Karpas-422 (cell line): Measurements from ENCODE around the gene NEGR1. TPM values are rescaled to one million over a fixed set of nuclear protein-coding genes. Genes with fewer than 3 reads are reported as not detected.

ENCODE experiments used
- DNase-seq: peaks from one replicate; pipeline ENCODE4 v3.0.0-alpha.2; 2015
- H2AFZ ChIP-seq: fragments of 200-600 bp; sonication (generic); 2 replicates; pipeline ENCODE4 v1.6.1; 2014; ENCODE audit warnings: antibody characterized with exemption, low read length, mixed read lengths
- H3K27ac ChIP-seq: fragments of 200-600 bp; sonication (generic); 2 replicates; pipeline ENCODE4 v1.5.1; 2014; ENCODE audit warnings: mild to moderate bottlenecking, low read length, moderate library complexity
- H3K27me3 ChIP-seq: fragments of 200-600 bp; sonication (generic); 2 replicates; pipeline ENCODE4 v1.6.1; 2014; ENCODE audit warnings: low read length, mixed read lengths
- H3K36me3 ChIP-seq: fragments of 200-600 bp; sonication (generic); 2 replicates; pipeline ENCODE4 v1.6.1; 2014; ENCODE audit warnings: low read length, mixed read lengths; ENCODE audit not compliant: insufficient read depth
- H3K4me1 ChIP-seq: fragments of 200-600 bp; sonication (generic); 2 replicates; pipeline ENCODE4 v1.6.1; 2014; ENCODE audit warnings: mild to moderate bottlenecking, low read length, mixed read lengths
- H3K4me2 ChIP-seq: fragments of 200-600 bp; sonication (generic); 2 replicates; pipeline ENCODE4 v1.6.1; 2014; ENCODE audit warnings: low read length, low read depth, mild to moderate bottlenecking; ENCODE audit not compliant: poor library complexity, severe bottlenecking
- H3K4me3 ChIP-seq: fragments of 200-600 bp; sonication (generic); 2 replicates; pipeline ENCODE4 v1.5.1; 2014; ENCODE audit warnings: mild to moderate bottlenecking, antibody characterized with exemption, low read length, mixed read lengths
- H3K79me2 ChIP-seq: fragments of 200-600 bp; sonication (generic); 2 replicates; pipeline ENCODE4 v1.6.1; 2014; ENCODE audit warnings: mild to moderate bottlenecking, low read length, mixed read lengths
- H3K9ac ChIP-seq: fragments of 200-600 bp; sonication (generic); 2 replicates; pipeline ENCODE4 v1.6.0; 2014; ENCODE audit warnings: low read length
- H3K9me2 ChIP-seq: fragments of 200-600 bp; sonication (generic), shearing (Covaris generic); replicated peaks from 2 replicates; pipeline ENCODE4 v1.6.0; 2014; ENCODE audit warnings: mild to moderate bottlenecking, low read length, moderate library complexity; ENCODE audit not compliant: insufficient read depth
- H3K9me3 ChIP-seq: fragments of 300-700, 200-600 bp; sonication (generic); 2 replicates; pipeline ENCODE4 v1.6.1; 2014; ENCODE audit warnings: low read length, mixed read lengths
- H4K20me1 ChIP-seq: fragments of 200-600 bp; sonication (generic); 2 replicates; pipeline ENCODE4 v1.6.1; 2014; ENCODE audit warnings: mild to moderate bottlenecking, antibody characterized with exemption, low read length, low read depth; ENCODE audit not compliant: insufficient read depth
- total RNA-seq: library from RNA; depleted of rRNA; stranded (reverse); fragments of >200 nt; shearing (Covaris generic); gene quantifications from 2 replicates; pipeline ENCODE4 v1.2.3, GENCODE V29; 2014; ENCODE audit warnings: low replicate concordance

The NEGR1 gene
- total RNA-seq, 1 experiment from 2014 or later: not detected

- Histone ChIP-seq H3K27ac (no peak overlapping the region), H2AFZ (no peak overlapping the region), H3K4me3 (no peak overlapping the region), H3K4me2 (no peak overlapping the region), H3K79me2 (no peaks in the 10 kb centered on the region), H4K20me1 (no peaks in the 10 kb centered on the region), H3K4me1 (no peaks in the 10 kb centered on the region), H3K36me3 (no peaks in the 10 kb centered on the region), H3K9me2 (no peaks in the 10 kb centered on the region), H3K9ac (no peak overlapping the region), H3K27me3 (no peaks in the 10 kb centered on the region), H3K9me3 (peaks cover 34% of the 10 kb centered on the region)
- no peak for DNase-seq
These were observed 646.8 kb downstream of the NEGR1 start for GRCh38 chr1:71635568-71635967.

DNA sequence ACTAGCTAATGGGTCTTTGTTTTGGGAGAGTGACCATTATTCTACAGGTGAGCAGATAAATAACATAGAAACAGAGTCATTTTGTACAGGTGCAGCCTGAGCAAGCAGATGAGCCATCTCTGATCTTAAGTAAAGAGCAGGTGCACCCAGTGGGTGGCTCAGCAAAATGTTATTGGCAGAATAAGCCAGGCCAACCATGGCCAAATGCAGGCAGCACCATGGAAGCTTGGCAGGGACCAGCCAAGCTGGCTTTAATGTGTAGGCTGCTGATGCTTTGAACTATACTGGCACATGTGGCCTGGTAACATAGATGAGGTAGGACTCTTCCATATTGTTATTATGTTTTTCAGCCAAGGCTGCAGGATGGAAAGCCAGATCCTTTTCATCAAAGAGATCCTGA, 648.2 kb downstream of the NEGR1 start:
- H3K27ac ChIP-seq: no peak overlapping the region
- H4K20me1 ChIP-seq: no peaks in the 10 kb centered on the region
- no peak overlapping the region for H2AFZ ChIP-seq

GRCh38 chr1:71630073-71630472, 652.3 kb downstream of the NEGR1 start:
- Histone ChIP-seq H3K9me2 (no peaks in the 10 kb centered on the region), H3K4me3 (no peak overlapping the region), H3K9ac (no peak overlapping the region), H2AFZ (no peak overlapping the region), H3K9me3 (peaks cover 20% of the 10 kb centered on the region), H3K4me1 (no peaks in the 10 kb centered on the region), H3K27me3 (no peaks in the 10 kb centered on the region), H4K20me1 (no peaks in the 10 kb centered on the region), H3K36me3 (no peaks in the 10 kb centered on the region), H3K27ac (no peak overlapping the region), H3K4me2 (no peak overlapping the region), H3K79me2 (no peaks in the 10 kb centered on the region)
- no peak for DNase-seq

More for the DNA sequence above, 648.2 kb downstream of the NEGR1 start:
- no peak overlapping the region for H3K4me2 ChIP-seq
- no peaks in the 10 kb centered on the region for H3K79me2 ChIP-seq
- DNase-seq: no peak
- H3K9me2 ChIP-seq: no peaks in the 10 kb centered on the region
- no peak overlapping the region for H3K9ac ChIP-seq
- H3K36me3 ChIP-seq: no peaks in the 10 kb centered on the region
- H3K27me3 ChIP-seq: no peaks in the 10 kb centered on the region
- H3K4me3 ChIP-seq: no peak overlapping the region
- no peaks in the 10 kb centered on the region for H3K4me1 ChIP-seq
- peaks cover 32% of the 10 kb centered on the region for H3K9me3 ChIP-seq

GRCh38 chr1:71625004-71625403, 657.3 kb downstream of the NEGR1 start:
- no peaks in the 10 kb centered on the region for H3K4me1 ChIP-seq
- no peaks in the 10 kb centered on the region for H3K79me2 ChIP-seq
- H3K9me2 ChIP-seq: no peaks in the 10 kb centered on the region
- H2AFZ ChIP-seq: no peak overlapping the region
- no peak overlapping the region for H3K4me3 ChIP-seq
- H3K4me2 ChIP-seq: no peak overlapping the region
- DNase-seq: no peak
- H4K20me1 ChIP-seq: no peaks in the 10 kb centered on the region
- no peaks in the 10 kb centered on the region for H3K36me3 ChIP-seq
- no peak overlapping the region for H3K27ac ChIP-seq
- no peaks in the 10 kb centered on the region; the same call in none of the 2 replicates for H3K9me3 ChIP-seq
- H3K27me3 ChIP-seq: no peaks in the 10 kb centered on the region
- H3K9ac ChIP-seq: no peak overlapping the region

DNA sequence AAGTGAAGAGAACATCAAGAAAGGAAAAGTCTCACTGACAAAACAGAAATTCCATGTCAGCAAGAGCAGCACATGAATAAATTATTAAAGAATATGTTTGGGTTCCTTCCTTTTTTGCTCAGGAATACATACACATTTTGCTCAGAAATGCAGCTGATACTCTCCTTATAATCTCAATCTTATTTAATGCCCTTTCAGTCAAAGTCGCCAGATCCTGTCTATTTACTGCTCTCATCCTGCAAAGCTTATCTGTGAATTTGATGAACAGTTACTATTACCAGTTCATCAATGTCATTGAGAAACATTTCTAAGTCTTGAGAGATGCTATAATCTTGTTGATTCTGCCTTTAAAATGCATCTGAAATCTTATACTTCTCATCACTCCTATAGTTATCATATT, 658.5 kb downstream of the NEGR1 start:
- Histone ChIP-seq H3K9ac (no peak overlapping the region), H4K20me1 (no peaks in the 10 kb centered on the region), H3K36me3 (no peaks in the 10 kb centered on the region), H3K79me2 (no peaks in the 10 kb centered on the region), H3K4me2 (no peak overlapping the region), H3K4me1 (no peaks in the 10 kb centered on the region), H2AFZ (no peak overlapping the region), H3K27me3 (no peaks in the 10 kb centered on the region), H3K9me3 (no peaks in the 10 kb centered on the region; the same call in 1 of the 2 replicates), H3K4me3 (no peak overlapping the region), H3K27ac (no peak overlapping the region), H3K9me2 (no peaks in the 10 kb centered on the region)
- DNase-seq: no peak

GRCh38 chr1:71621785-71622184, 660.6 kb downstream of the NEGR1 start:
- Histone ChIP-seq H3K9me2 (no peaks in the 10 kb centered on the region), H2AFZ (no peak overlapping the region), H4K20me1 (no peaks in the 10 kb centered on the region), H3K27ac (no peak overlapping the region), H3K36me3 (no peaks in the 10 kb centered on the region), H3K9ac (no peak overlapping the region), H3K79me2 (no peaks in the 10 kb centered on the region), H3K9me3 (no peaks in the 10 kb centered on the region; the same call in 1 of the 2 replicates), H3K4me3 (no peak overlapping the region), H3K4me1 (no peaks in the 10 kb centered on the region), H3K27me3 (no peaks in the 10 kb centered on the region), H3K4me2 (no peak overlapping the region)
- no peak for DNase-seq

DNA sequence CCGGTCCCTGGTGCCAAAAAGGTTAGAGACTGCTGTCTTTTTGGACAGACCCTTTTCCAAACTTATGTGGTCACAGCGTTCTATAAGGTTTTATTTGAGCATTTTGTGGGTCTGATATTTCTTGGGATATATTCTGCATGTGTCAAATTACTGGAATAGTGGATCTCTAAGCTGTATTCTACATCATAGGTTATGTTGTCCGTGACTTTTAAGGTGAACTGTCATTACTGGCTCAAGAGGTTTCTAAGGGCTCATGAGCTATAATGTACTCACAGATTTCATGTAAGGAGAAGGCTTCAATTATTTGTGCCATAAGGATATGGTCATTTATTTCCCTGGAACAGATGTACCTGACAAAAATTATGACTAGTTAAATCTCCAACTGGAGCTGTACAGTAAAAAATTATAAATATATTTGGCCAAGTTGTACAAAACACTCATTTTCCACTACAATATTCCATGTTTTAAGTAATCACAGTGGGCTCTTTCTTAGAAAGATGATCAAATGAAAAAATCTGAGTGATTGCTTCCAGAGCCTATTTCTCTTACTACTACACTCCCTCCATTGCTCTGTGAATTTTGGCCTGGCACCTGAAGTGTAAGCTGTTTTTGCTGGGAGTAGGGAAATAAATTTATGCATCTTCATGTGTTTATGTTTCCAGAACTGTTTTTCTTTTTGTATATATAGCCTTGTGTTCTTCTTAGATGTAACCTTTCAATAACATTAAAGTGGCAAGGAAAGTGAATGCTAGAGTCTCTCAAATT, 663.4 kb downstream of the NEGR1 start:
- no peak overlapping the region for H2AFZ ChIP-seq
- no peak overlapping the region for H3K4me2 ChIP-seq
- H3K9me2 ChIP-seq: no peaks in the 10 kb centered on the region
- no peak overlapping the region for H3K27ac ChIP-seq
- no peak overlapping the region for H3K9ac ChIP-seq
- no peaks in the 10 kb centered on the region for H3K4me1 ChIP-seq
- H3K4me3 ChIP-seq: no peak overlapping the region
- no peaks in the 10 kb centered on the region for H3K79me2 ChIP-seq
- no peak for DNase-seq
- no peaks in the 10 kb centered on the region for H3K36me3 ChIP-seq
- H4K20me1 ChIP-seq: no peaks in the 10 kb centered on the region
- H3K9me3 ChIP-seq: no peaks in the 10 kb centered on the region; the same call in 1 of the 2 replicates
- no peaks in the 10 kb centered on the region for H3K27me3 ChIP-seq

- Histone ChIP-seq H3K4me2 (no peak overlapping the region), H2AFZ (no peak overlapping the region), H3K27me3 (no peaks in the 10 kb centered on the region), H3K4me3 (no peak overlapping the region), H3K9me3 (no peaks in the 10 kb centered on the region; the same call in 1 of the 2 replicates), H4K20me1 (no peaks in the 10 kb centered on the region), H3K9me2 (no peaks in the 10 kb centered on the region), H3K79me2 (no peaks in the 10 kb centered on the region), H3K36me3 (no peaks in the 10 kb centered on the region), H3K27ac (no peak overlapping the region), H3K4me1 (no peaks in the 10 kb centered on the region), H3K9ac (no peak overlapping the region)
- DNase-seq: no peak
These were observed 664.1 kb downstream of the NEGR1 start for GRCh38 chr1:71618191-71618590.
